HepG2 (cell line): ENCODE measurements around the gene MMP12.

Experiments
- PAWR ChIP-seq: sonication (generic); formaldehyde crosslinking; IDR thresholded peaks from 2 replicates; pipeline ENCODE4 v1.4.0; 2020; ENCODE audit warnings: missing genetic modification reagents, mild to moderate bottlenecking, borderline replicate concordance
- POLR2AphosphoS5 ChIP-seq: IDR thresholded peaks from 2 replicates; pipeline ENCODE4 v1.6.1; 2012; ENCODE audit warnings: low read depth, low read length
- RELA ChIP-seq: sonication (generic); formaldehyde crosslinking; IDR thresholded peaks from 2 replicates; pipeline ENCODE4 v1.4.0; 2020; ENCODE audit warnings: missing genetic modification reagents
- RFX5 ChIP-seq: IDR thresholded peaks from 2 replicates; pipeline ENCODE4 v1.6.1; 2011; ENCODE audit warnings: low read depth, low read length, improper control_type of control experiment
- TCF7L2 ChIP-seq: IDR thresholded peaks from 2 replicates; pipeline ENCODE4 v1.6.1; 2011; ENCODE audit warnings: mild to moderate bottlenecking, low read depth, low read length, moderate library complexity
- TEAD3 ChIP-seq: optimal IDR thresholded peaks from 2 replicates; pipeline ENCODE3; 2016; ENCODE audit warnings: borderline replicate concordance
- ZNF260 ChIP-seq: sonication (generic); formaldehyde crosslinking; IDR thresholded peaks from 2 replicates; pipeline ENCODE4 v1.4.0; 2020; ENCODE audit warnings: missing genetic modification reagents, low read depth, mild to moderate bottlenecking, borderline replicate concordance
- TF ChIP-seq, protein P1 (sequence below): sonication (generic); formaldehyde crosslinking; IDR thresholded peaks from 2 replicates; pipeline ENCODE4 v1.4.0; 2020; ENCODE audit warnings: low read depth, mild to moderate bottlenecking, missing genetic modification reagents
- TF ChIP-seq, protein P2 (sequence below): sonication (generic); formaldehyde crosslinking; IDR thresholded peaks from 2 replicates; pipeline ENCODE4 v1.4.0; 2020; ENCODE audit warnings: mild to moderate bottlenecking, missing genetic modification reagents

DNA sequence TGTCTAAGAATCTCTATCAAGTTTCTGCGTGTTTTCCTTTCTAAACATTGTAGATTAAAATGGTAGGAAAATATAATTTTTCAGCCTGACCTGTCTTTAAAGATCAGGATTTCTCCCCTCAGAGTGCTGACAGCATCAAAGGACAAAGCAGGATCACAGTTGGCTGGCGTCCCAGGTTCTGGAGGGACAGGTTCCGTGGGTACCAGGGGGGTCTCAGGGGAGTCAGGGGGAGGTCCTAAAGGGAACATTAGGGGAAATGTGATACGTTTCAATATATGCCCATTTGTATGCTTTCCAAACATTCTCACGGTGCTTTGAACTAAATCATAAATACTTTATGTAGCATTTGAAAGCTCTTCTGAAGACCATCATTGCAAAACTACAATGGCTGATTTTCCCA is 34.8 kb downstream of the MMP12 start:
- TF ChIP-seq PAWR (no peak), ZNF260 (CRISPR knock-in tag) (no peak), TEAD3 (CRISPR knock-in tag) (no peak), TCF7L2 (no peak), POLR2AphosphoS5 (no peak), RFX5 (no peak), RELA (CRISPR knock-in tag) (no peak)
- TF ChIP-seq, protein P1, sequence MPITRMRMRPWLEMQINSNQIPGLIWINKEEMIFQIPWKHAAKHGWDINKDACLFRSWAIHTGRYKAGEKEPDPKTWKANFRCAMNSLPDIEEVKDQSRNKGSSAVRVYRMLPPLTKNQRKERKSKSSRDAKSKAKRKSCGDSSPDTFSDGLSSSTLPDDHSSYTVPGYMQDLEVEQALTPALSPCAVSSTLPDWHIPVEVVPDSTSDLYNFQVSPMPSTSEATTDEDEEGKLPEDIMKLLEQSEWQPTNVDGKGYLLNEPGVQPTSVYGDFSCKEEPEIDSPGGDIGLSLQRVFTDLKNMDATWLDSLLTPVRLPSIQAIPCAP (CRISPR knock-in tag): no peak
- TF ChIP-seq, protein P2, sequence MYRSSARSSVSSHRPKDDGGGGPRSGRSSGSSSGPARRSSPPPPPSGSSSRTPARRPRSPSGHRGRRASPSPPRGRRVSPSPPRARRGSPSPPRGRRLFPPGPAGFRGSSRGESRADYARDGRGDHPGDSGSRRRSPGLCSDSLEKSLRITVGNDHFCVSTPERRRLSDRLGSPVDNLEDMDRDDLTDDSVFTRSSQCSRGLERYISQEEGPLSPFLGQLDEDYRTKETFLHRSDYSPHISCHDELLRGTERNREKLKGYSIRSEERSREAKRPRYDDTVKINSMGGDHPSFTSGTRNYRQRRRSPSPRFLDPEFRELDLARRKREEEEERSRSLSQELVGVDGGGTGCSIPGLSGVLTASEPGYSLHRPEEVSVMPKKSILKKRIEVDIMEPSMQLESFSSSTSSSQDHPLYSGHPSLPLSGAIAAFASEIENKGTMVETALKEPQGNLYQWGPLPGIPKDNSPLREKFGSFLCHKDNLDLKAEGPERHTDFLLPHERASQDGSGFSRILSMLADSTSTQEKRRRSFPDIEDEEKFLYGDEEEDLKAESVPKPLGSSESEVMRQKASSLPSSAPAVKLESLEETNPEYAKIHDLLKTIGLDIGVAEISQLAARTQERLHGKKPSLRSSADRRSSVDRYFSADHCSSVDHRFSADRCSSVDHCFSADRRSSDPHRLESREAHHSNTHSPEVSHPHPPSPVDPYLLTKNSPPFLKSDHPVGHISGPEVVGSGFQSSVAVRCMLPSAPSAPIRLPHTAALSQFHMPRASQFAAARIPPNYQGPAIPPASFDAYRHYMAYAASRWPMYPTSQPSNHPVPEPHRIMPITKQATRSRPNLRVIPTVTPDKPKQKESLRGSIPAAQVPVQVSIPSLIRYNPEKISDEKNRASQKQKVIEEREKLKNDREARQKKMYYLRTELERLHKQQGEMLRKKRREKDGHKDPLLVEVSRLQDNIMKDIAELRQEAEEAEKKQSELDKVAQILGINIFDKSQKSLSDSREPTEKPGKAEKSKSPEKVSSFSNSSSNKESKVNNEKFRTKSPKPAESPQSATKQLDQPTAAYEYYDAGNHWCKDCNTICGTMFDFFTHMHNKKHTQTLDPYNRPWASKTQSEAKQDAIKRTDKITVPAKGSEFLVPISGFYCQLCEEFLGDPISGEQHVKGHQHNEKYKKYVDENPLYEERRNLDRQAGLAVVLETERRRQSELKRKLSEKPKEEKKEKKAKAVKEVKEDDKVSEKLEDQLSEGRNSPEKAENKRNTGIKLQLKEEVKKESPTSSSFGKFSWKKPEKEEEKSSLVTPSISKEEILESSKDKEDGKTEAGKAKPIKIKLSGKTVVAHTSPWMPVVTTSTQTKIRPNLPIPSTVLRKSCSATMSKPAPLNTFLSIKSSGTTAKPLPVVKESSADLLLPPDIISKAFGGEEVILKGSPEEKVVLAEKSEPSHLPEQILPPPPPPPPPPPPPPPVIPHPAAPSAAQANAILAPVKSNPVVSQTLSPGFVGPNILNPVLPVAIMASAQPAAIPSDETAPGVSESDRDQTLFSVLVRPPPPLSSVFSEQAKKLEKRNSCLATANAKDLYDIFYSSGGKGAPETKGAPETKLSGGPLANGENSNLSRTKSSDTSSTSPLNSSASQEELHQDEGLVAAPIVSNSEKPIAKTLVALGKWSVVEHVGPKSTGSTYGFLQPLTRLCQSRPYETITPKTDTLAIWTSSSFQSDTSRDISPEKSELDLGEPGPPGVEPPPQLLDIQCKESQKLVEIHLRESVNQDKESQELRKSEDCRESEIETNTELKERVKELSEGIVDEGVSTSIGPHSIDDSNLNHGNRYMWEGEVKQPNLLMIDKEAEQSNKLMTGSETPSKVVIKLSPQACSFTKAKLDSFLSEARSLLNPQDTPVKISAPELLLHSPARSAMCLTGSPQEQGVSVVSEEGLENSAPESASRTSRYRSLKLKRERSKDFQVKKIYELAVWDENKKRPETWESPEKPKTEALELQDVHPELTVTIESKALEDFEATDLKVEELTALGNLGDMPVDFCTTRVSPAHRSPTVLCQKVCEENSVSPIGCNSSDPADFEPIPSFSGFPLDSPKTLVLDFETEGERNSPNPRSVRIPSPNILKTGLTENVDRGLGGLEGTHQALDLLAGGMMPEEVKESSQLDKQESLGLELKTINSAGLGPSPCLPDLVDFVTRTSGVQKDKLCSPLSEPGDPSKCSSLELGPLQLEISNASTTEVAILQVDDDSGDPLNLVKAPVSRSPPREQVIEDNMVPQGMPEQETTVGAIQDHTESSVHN: no peak
